Dedifferentiated amniotic fluid mesenchymal stem cell (primary cell): ENCODE data around the gene PRPH.
"Not testable (repeated sequence)": the region's sequence is repeated elsewhere in the genome, so short reads cannot be mapped to it uniquely, and the experiment has no call there.

ENCODE experiments used
- DNase-seq: peaks from one replicate; pipeline ENCODE4 v3.0.0-alpha.2; 2016; ENCODE audit errors: extremely low spot score

The PRPH gene

DNA sequence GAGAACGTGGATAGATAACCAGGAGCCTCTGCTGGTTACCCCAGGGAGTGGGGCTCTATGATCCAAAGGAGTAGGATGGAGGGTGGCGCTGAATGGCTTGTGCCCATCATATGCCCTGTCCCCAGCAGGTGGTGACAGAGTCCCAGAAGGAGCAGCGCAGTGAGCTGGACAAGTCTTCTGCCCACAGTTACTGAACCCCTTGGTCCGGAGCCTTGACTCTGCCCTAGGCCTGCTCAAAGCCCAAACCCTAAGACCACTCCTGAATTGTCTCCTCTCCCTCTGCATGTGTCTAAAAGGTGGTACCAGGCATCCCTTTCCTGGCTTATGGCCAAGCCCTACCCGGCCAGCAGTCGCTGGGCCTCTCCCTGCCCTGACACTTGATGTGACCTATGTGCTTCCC is 3.2 kb downstream of the PRPH start:
- no peak for DNase-seq

DNA sequence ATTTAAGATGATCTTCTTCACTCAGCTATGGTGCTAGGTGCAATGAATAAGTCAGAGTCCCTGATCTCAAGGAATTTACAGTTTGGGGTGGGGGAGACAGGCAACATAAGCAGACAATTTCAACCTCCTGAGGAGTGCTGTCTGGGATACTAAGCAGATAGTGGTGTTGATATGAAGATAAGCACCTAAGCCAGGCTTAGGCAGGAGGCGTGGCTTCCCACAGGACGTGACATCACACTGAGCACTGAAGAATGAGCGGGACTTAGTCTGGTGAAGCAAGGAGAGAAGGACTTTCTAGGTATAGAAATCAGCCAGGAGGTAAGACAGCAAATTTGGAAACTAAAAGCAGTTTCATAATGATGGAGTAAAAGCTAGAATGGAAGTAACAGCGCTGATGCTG is 6.8 kb downstream of the PRPH start:
- no peak for DNase-seq

DNA sequence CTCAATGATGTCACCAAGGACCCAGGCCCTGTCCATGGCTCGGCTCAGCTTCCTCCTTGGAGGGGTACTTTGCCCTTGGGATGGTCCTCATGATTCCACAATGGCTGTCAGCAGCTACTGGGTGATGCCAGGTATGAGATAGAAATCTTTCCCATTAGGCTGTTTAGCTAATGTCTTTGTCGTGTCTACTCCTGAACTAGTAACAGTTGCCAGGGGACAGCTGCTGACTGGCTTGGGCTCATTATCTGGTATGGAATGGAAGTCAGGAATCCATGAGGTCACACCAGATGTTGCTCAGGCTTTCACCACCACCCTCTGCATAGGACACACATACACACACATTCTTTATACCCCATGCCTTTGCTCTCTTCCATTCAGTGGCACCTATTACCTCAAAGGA is 9.2 kb downstream of the PRPH start:
- peak; percentile 46 for DNase-seq

DNA sequence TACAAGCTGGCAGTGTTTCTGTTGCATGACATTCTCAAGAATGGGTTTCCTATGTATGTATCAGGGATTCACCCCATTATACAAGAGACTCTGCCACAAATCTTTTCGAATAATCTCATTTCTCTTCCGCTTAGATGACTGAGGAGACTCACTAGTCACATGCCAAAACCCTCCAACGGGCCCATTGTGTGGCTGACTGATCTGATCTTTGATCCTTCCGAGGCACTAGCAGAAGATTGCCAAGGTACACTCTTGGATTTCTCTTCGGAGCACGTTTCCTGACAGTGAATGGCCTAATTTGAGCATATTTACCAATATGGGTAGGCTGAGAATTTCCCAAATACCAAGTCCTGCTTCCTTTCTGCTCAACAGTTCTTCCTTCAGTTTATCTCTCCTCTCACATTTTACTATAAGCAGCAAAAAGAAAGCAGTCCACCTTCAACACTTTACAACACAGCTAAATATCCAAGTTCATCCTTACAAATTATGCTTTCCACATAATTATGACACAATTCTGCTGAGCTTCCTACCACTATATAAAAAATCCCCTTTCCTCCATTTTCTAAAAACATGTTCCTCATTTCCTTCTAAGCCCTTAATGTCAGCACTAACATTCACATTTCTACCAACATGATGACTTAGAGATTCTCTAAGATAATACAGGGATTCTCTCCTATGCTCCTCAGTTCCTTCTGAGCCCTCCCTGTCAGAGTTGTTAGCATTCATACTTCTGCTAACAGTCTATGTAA is 11.0 kb downstream of the PRPH start:
- no peak for DNase-seq

DNA sequence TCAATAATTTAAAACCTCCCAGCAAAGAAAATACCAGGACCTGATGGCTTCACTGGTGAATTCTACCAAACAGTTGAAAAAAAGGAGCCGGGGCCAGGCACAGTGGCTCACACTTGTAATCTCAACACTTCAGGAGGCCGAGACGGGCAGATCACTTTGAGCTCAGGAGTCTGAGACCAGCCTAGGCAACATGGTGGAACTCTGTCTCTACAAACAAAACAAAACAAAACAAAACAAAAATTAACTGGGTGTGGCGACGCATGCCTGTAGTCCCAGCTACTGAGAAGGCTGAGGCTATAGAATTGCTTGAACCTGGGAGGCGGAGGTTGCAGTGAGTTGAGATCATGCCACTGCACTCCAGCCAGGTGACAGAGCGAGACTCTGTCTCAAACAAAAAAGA is 14.4 kb downstream of the PRPH start:
- no peak for DNase-seq

DNA sequence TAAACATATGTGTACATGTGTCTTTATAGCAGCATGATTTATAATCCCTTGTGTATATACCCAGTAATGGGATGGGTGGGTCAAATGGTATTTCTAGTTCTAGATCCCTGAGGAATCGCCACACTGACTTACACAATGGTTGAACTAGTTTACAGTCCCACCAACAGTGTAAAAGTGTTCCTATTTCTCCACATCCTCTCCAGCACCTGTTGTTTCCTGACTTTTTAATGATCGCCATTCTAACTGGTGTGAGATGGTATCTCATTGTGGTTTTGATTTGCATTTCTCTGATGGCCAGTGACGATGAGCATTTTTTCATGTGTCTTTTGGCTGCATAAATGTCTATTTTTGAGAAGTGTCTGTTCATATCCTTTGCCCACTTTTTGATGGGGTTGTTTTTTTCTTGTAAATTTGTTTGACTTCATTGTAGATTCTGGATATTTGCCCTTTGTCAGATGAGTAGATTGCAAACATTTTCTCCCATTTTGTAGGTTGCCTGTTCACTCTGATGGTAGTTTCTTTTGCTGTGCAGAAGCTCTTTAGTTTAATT is 15.6 kb downstream of the PRPH start:
- DNase-seq, result not testable (repeated sequence)

DNA sequence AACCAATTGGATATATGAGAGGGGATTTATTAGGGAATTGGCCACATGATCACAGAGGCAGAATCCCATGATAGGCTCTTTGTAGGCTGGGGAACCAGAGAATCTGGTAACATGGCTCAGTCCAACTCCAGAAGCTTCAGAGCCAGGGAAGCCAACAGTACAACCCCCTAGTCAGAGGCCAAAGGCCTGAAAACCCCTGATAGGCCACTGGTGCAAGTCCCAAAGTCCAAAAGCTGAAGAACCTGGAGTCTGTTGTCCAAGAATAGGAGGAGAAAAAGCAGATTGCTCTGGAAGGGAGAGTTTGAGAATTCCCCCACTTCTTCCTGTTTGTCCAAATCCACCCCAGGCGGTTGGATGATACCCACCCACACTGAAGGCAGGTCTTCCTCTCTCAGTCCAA is 19.9 kb downstream of the PRPH start:
- no peak for DNase-seq

DNA sequence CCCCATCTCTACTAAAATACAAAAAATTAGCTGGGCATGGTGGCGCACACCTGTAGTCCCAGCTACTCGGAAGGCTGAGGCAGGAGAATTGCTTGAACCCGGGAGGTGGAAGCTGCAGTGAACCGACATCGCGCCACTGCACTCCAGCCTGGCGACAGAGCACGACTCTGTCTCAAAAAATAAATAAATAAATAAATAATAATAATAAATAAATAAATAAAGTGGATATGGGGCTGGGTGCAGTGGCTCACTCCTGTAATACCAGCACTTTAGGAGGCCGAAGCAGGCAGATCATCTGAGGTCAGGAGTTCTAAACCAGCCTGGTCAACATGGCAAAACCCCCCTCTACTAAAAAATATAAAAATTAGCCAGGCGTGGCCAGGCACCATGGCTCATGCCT is 22.2 kb downstream of the PRPH start:
- not testable (repeated sequence) for DNase-seq

DNA sequence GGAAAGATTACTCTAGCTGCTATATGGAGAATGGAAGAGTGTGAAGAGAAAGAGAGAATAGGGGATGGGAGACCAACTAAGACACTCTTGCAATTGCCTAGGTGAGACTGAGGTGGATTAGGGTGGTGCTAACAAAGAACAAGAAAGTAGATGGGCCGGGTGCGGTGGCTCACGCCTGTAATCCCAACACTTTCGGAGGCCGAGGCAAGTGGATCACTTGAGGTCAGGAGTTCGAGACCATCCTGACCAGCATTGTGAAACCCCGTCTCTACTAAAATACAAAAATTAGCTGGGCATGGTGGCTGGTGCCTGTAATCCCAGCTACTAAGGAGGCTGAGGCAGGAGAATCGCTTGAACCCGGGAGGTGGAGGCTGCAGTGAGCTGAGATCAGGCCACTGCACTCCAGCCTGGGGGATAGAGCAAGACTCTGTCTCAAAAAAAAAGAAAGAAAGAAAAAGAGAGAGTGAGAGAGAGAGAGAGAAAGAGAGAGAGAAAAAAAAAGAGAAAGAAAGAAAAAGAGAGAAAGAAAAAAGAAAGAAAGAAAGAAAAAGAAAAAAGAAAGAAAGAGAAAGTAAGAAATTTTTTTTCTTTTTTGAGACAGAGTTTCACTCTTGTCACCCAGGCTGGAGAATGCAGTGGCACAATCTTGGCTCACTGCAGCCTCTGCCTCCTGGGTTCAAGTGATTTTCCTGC is 25.6 kb downstream of the PRPH start:
- not testable (repeated sequence) for DNase-seq

DNA sequence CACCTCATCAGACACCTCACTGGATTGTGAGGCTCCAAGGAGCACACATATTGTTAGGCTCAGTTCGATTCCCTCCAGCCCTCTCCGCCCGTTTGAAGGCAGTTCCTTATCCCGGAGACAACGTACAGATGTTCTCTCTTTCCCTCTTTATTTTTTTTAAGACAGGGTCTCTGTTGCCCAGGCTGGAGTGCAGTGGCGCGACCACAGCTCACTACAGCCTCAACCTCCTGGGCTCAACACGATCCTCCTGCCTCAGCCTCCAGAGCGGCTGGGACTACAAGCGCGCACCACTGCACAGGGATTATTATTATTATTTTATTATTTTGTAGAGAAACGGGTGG is 27.4 kb downstream of the PRPH start:
- no peak for DNase-seq

DNA sequence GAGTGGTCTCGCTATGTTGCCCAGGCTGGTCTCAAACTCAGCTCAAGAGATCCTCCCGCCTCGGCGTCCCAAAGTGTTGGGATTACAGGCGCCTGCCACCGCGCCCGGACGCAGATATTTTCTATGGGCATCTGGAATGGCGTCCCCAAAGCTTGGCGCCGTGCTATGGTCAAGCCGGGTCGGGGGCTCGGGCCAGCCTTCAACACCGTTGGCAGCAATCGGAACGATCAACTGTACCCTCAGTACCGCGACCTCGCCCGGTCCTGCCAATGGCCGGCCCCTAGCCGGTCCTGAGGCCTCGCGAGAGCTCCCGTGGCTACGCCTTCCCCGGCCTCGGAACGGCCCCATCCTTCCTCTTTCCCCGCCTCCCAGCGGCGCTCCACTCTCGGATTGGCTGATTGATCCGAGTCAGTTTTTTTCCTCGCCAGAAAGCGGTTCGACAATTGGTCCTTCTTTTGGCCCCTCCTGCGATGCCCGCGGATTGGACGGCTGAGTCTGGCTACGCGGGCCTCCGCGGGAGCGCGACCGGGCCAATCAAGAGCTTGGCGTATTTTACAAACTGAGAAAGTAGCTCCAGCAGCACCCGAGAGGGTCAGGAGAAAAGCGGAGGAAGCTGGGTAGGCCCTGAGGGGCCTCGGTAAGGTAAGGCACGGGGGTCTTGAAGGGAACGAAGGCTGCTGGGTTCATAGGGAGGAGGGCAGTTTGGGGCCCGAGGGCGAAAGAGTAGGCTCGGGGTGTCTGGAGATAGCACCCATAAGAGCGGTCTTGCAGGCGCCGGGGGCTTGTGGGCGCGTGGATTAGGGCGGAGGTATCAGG is 28.0 kb downstream of the PRPH start, which contains the start of gene TROAP:
TROAP (plus strand) TSS at position 548 of the 816 bp plus-strand sequence. CDS start 354 bp downstream, outside the sequence.
- peak; percentile 99 for DNase-seq

DNA sequence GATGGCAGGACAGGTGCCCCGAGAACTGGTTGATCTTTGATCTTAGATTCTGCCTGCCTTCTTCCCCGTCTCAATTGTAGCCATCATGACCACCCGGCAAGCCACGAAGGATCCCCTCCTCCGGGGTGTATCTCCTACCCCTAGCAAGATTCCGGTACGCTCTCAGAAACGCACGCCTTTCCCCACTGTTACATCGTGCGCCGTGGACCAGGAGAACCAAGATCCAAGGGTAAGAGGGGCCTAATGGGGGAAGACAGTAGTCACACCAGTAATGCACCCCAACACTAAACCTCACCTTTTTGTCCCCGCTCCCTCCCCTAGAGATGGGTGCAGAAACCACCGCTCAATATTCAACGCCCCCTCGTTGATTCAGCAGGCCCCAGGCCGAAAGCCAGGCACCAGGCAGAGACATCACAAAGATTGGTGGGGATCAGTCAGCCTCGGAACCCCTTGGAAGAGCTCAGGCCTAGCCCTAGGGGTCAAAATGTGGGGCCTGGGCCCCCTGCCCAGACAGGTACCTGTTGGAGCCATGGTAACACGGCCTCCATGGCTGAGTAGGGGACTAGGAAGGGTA is 28.7 kb downstream of the PRPH start:
- no peak for DNase-seq

DNA sequence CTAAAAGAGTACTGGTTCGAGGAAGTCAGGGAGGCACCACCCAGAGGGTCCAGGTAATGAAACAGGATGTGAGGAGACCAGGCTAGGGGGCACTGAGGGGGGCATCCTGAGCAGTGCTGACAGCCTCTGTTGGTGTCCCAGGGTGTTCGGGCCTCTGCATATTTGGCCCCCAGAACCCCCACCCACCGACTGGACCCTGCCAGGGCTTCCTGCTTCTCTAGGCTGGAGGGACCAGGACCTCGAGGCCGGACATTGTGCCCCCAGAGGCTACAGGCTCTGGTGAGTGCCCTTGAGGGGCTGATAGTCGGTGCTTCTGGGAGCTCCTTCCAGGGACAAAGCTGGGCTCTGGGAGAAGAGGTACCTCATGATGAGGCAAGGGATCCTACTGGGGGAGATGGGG is 30.7 kb downstream of the PRPH start:
- no peak for DNase-seq

DNA sequence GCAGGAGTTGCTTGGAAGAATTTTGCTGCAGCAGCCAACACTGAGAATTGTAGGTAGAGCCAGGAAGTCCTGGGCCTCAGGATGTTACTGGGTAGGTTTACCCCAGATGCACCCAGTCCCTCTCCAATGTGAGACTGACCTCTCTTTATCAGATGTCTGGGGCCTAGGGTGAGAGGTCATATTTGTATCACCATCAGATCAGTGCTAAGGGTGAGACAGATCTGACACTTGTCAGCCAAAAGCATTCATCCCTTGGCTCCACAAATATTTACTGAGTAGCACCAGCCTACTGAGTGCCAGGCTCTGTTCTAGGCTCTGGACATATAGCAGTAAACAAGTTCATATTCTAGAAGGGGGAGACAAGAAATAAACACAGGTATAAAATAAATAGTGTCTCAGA is 32.4 kb downstream of the PRPH start:
- no peak for DNase-seq

DNA sequence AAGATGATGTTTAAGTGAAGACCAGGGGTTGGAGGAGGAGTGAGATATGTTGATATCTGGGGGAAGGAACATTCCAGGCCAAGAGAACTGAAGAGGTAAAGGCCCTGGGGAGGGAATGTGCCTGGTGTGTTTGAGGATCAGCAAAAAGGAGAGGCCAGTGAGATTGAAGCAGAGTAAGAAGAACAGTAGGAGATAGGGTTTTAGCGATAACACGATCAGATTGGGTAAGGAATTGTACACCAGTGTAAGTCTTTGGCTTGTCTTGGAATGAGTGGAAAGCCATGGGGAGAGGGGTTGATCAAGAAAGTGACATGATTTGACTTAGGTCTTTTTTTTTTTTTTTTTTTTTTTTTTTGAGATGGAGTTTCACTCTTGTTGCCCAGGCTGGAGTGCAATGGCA is 32.9 kb downstream of the PRPH start:
- DNase-seq, result no peak

DNA sequence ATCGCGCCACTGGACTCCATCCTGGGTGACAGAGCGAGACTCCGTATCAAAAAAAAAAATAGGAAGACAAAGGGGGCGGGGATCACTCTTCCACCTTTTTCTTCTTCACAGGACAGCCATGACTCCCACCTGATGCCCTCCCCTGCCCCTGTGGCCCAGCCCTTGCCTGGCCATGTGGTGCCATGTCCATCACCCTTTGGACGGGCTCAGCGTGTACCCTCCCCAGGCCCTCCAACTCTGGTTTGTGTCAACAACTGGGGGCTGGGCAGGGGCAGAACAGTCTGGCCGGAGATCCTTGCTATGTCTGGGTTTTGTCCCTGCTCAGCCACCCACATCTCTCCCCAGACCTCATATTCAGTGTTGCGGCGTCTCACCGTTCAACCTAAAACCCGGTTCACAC is 33.9 kb downstream of the PRPH start:
- DNase-seq, result no peak

DNA sequence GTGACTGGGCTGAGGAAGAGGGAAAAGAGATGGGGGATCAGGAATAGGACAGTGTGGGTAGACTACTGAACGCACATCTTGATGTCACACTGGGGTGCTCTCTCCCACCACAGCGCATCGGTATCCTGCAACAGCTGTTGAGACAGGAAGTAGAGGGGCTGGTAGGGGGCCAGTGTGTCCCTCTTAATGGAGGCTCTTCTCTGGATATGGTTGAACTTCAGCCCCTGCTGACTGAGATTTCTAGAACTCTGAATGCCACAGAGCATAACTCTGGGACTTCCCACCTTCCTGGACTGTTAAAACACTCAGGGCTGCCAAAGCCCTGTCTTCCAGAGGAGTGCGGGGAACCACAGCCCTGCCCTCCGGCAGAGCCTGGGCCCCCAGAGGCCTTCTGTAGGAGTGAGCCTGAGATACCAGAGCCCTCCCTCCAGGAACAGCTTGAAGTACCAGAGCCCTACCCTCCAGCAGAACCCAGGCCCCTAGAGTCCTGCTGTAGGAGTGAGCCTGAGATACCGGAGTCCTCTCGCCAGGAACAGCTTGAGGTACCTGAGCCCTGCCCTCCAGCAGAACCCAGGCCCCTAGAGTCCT is 35.2 kb downstream of the PRPH start:
- DNase-seq, result no peak

DNA sequence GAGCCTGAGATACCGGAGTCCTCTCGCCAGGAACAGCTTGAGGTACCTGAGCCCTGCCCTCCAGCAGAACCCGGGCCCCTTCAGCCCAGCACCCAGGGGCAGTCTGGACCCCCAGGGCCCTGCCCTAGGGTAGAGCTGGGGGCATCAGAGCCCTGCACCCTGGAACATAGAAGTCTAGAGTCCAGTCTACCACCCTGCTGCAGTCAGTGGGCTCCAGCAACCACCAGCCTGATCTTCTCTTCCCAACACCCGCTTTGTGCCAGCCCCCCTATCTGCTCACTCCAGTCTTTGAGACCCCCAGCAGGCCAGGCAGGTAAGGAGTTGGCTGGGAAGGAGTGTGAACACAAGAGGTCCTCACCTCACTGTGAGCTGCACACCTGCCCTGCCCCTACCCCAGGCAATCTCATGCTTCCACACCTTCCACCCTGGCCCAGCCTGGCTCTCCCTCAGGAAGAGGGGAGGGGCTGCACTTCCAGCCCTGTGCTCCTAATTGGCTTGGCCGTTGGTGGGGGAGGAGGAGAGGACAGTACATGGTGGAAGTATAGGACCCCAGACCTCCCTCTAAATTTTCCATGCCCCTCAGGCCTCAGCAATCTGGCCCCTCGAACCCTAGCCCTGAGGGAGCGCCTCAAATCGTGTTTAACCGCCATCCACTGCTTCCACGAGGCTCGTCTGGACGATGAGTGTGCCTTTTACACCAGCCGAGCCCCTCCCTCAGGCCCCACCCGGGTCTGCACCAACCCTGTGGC is 35.9 kb downstream of the PRPH start:
- no peak for DNase-seq

DNA sequence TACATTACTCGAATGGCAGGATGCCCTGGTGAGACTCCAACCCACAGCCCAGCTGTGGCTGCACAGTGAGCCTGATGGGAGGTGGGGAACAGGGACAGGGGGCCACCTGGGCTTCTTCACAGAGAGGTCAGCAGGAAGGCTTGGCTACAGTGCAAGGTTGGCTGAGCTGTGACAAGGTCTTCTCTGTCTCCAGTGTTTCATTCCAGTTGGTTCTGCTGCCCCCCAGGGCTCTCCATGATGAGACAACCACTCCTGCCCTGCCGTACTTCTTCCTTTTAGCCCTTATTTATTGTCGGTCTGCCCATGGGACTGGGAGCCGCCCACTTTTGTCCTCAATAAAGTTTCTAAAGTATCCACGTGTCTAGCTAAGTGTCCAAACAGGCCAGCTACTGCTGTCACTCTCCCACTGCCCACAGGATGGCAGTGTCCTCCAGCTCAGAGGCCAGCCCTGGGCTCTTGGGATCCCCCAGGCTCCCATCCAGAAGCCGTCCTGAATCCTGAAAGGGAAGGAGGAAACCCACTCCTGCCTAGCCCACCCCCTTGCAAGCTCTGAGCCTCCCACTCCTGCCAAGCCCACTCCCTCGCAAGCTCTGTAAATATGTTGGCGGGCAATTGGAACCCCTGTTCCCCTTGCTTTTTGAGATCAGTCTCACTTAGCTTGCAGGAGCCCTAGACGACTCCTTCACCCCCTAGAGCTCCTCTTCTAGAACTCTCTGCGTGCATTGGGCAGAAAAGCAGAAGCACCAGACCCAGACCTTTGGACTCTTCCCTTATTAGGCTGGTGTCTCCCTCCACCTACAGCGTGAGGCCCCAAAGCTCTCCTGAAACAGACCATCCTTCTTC is 36.7 kb downstream of the PRPH start:
- DNase-seq, result peak; percentile 53

DNA sequence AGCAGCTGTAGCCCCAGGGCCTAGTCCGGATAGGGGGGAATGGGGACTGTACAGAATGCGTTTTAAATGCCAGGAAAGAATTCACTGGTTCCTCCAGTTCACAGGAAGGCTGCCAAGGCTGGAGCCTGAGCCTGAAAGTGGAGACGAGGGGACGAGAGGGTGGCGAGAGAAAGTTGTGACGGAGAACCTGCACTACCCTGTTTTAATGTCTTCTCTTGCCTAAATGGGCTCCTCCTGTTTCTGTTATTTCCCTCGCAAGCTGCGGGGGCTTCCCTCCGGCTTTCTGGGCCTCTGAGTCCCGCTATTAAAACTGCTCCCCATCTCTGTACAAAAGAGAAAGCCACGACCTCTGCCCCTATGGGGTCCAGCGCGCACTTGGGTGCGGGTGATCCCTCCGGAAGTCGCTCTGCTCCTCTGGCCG is 37.5 kb downstream of the PRPH start:
- no peak for DNase-seq
